ENCODE measurements around the gene NFATC1.

The NFATC1 gene

GRCh38 chr18:79512461-79513380 is 117.0 kb downstream of the NFATC1 start:
- peaks cover 5 to 30% (median 27%) of the 10 kb centered on the region in 4 experiments for H3K4me1 ChIP-seq (ENCODE audit: control extremely low read depth in 1 of 4, control insufficient read depth in 4 of 4, insufficient read depth in 4 of 4, low read length in 3 of 4)
- no peak overlapping the region for H3K4me3 ChIP-seq (ENCODE audit: control insufficient read depth in 1 of 7, extremely low read depth in 1 of 7, insufficient read depth in 4 of 7, low read depth in 2 of 7, low read length in 6 of 7)
- H3K9me3 ChIP-seq (ENCODE audit: control extremely low read depth in 1 of 5, control insufficient read depth in 4 of 5, insufficient read depth in 2 of 5, low read depth in 1 of 5, low read length in 4 of 5) = no peaks in the 10 kb centered on the region
- H3K27me3 ChIP-seq (replicated peaks in 2 of 5; ENCODE audit: control insufficient read depth in 4 of 5, insufficient read depth in 5 of 5, low read length in 4 of 5) = no peaks in the 10 kb centered on the region
- CTCF ChIA-PET = interaction anchor here (1.4 to 1.8 kb wide), 2 partner anchors 10 to 133 kb away, joined by 4 to 6 read pairs; no protein-coding TSS in a partner anchor
- DNase-seq = peak in 1 of 3 donors; percentile 20
- H3K27ac ChIP-seq (ENCODE audit: insufficient read depth in 1 of 2, low read depth in 1 of 2, low read length in 2 of 2, poor library complexity in 1 of 2, severe bottlenecking in 2 of 2) = no peak overlapping the region
- peaks cover 0 to 23% (median 14%) of the 10 kb centered on the region in 4 experiments for H3K36me3 ChIP-seq (ENCODE audit: control insufficient read depth in 4 of 4, insufficient read depth in 4 of 4, low read length in 3 of 4)
- whole genome bisulfite sequencing (ENCODE audit: insufficient coverage) = 94% methylated on average over 49 of the region's 54 CpGs
- POLR2A ChIA-PET = no interaction called here

GRCh38 chr18:79513381-79514081 is 117.8 kb downstream of the NFATC1 start:
- Histone ChIP-seq H3K4me3 (ENCODE audit: control insufficient read depth in 1 of 7, extremely low read depth in 1 of 7, insufficient read depth in 4 of 7, low read depth in 2 of 7, low read length in 6 of 7) (no peak overlapping the region), H3K36me3 (ENCODE audit: control insufficient read depth in 4 of 4, insufficient read depth in 4 of 4, low read length in 3 of 4) (peaks cover 0 to 23% (median 14%) of the 10 kb centered on the region in 4 experiments), H3K9me3 (ENCODE audit: control extremely low read depth in 1 of 5, control insufficient read depth in 4 of 5, insufficient read depth in 2 of 5, low read depth in 1 of 5, low read length in 4 of 5) (no peaks in the 10 kb centered on the region), H3K27ac (ENCODE audit: insufficient read depth in 1 of 2, low read depth in 1 of 2, low read length in 2 of 2, poor library complexity in 1 of 2, severe bottlenecking in 2 of 2) (no peak overlapping the region), H3K4me1 (ENCODE audit: control extremely low read depth in 1 of 4, control insufficient read depth in 4 of 4, insufficient read depth in 4 of 4, low read length in 3 of 4) (peaks cover 5 to 29% (median 27%) of the 10 kb centered on the region in 4 experiments), H3K27me3 (replicated peaks in 2 of 5; ENCODE audit: control insufficient read depth in 4 of 5, insufficient read depth in 5 of 5, low read length in 4 of 5) (no peaks in the 10 kb centered on the region)
- WGBS (ENCODE audit: insufficient coverage) = 96% methylated on average over 36 of the region's 36 CpGs
- DNase-seq = no peak
- ChIA-PET POLR2A (no interaction called here), CTCF (interaction anchor here (1.4 to 1.8 kb wide), 2 partner anchors 10 to 134 kb away, joined by 4 to 6 read pairs; no protein-coding TSS in a partner anchor)

GRCh38 chr18:79515331-79515730 is 119.6 kb downstream of the NFATC1 start:
- no peak overlapping the region for H3K4me3 ChIP-seq (ENCODE audit: control insufficient read depth in 1 of 7, extremely low read depth in 1 of 7, insufficient read depth in 4 of 7, low read depth in 2 of 7, low read length in 6 of 7)
- H3K36me3 ChIP-seq (ENCODE audit: control insufficient read depth in 4 of 4, insufficient read depth in 4 of 4, low read length in 3 of 4) = peaks cover 0 to 21% (median 14%) of the 10 kb centered on the region in 4 experiments
- H3K27me3 ChIP-seq (replicated peaks in 2 of 5; ENCODE audit: control insufficient read depth in 4 of 5, insufficient read depth in 5 of 5, low read length in 4 of 5) = no peaks in the 10 kb centered on the region
- peaks cover 0 to 25% (median 23%) of the 10 kb centered on the region in 4 experiments for H3K4me1 ChIP-seq (ENCODE audit: control extremely low read depth in 1 of 4, control insufficient read depth in 4 of 4, insufficient read depth in 4 of 4, low read length in 3 of 4)
- POLR2A ChIA-PET = no interaction called here
- H3K9me3 ChIP-seq (ENCODE audit: control extremely low read depth in 1 of 5, control insufficient read depth in 4 of 5, insufficient read depth in 2 of 5, low read depth in 1 of 5, low read length in 4 of 5) = no peaks in the 10 kb centered on the region
- H3K27ac ChIP-seq (ENCODE audit: insufficient read depth in 1 of 2, low read depth in 1 of 2, low read length in 2 of 2, poor library complexity in 1 of 2, severe bottlenecking in 2 of 2) = no peak overlapping the region
- DNase-seq = no peak
- CTCF ChIA-PET = interaction anchor here (1.0 to 4.0 kb wide), 5 partner anchors 8 to 134 kb away, joined by 3 to 19 read pairs (median 4); no protein-coding TSS in a partner anchor
- 100% methylated on average over 1 of the region's 8 CpGs for WGBS (ENCODE audit: insufficient coverage)

- Histone ChIP-seq H3K4me1 (ENCODE audit: control extremely low read depth in 1 of 4, control insufficient read depth in 4 of 4, insufficient read depth in 4 of 4, low read length in 3 of 4) (peaks cover 0 to 31% (median 26%) of the 10 kb centered on the region in 4 experiments), H3K27ac (ENCODE audit: insufficient read depth in 1 of 2, low read depth in 1 of 2, low read length in 2 of 2, poor library complexity in 1 of 2, severe bottlenecking in 2 of 2) (no peak overlapping the region), H3K4me3 (ENCODE audit: control insufficient read depth in 1 of 7, extremely low read depth in 1 of 7, insufficient read depth in 4 of 7, low read depth in 2 of 7, low read length in 6 of 7) (no peak overlapping the region), H3K27me3 (replicated peaks in 2 of 5; ENCODE audit: control insufficient read depth in 4 of 5, insufficient read depth in 5 of 5, low read length in 4 of 5) (no peaks in the 10 kb centered on the region), H3K36me3 (ENCODE audit: control insufficient read depth in 4 of 4, insufficient read depth in 4 of 4, low read length in 3 of 4) (peaks cover 0 to 21% (median 14%) of the 10 kb centered on the region in 4 experiments), H3K9me3 (ENCODE audit: control extremely low read depth in 1 of 5, control insufficient read depth in 4 of 5, insufficient read depth in 2 of 5, low read depth in 1 of 5, low read length in 4 of 5) (no peaks in the 10 kb centered on the region)
- no peak for DNase-seq
- ChIA-PET CTCF (interaction anchor here (1.3 to 4.0 kb wide), 4 partner anchors 8 to 119 kb away, joined by 3 to 19 read pairs (median 4); no protein-coding TSS in a partner anchor), POLR2A (interaction anchor here (1.5 kb wide), 1 partner anchor 8 kb away, joined by 9 read pairs; no protein-coding TSS in a partner anchor)
- WGBS (ENCODE audit: insufficient coverage) = 97% methylated on average over 18 of the region's 22 CpGs
Observed at GRCh38 chr18:79515944-79516351, 120.2 kb downstream of the NFATC1 start.

GRCh38 chr18:79516441-79516931 is 120.8 kb downstream of the NFATC1 start:
- no peak for DNase-seq
- H3K27ac ChIP-seq (ENCODE audit: insufficient read depth in 1 of 2, low read depth in 1 of 2, low read length in 2 of 2, poor library complexity in 1 of 2, severe bottlenecking in 2 of 2) = no peak overlapping the region
- POLR2A ChIA-PET = interaction anchor here (1.5 kb wide), 1 partner anchor 9 kb away, joined by 9 read pairs; no protein-coding TSS in a partner anchor

GRCh38 chr18:79517341-79517740 is 121.6 kb downstream of the NFATC1 start:
- CTCF ChIA-PET = interaction anchor here (0.9 to 4.0 kb wide), 5 partner anchors 10 to 138 kb away, joined by 3 to 19 read pairs (median 4); no protein-coding TSS in a partner anchor
- no peaks in the 10 kb centered on the region for H3K27me3 ChIP-seq (replicated peaks in 2 of 5; ENCODE audit: control insufficient read depth in 4 of 5, insufficient read depth in 5 of 5, low read length in 4 of 5)
- H3K36me3 ChIP-seq (ENCODE audit: control insufficient read depth in 4 of 4, insufficient read depth in 4 of 4, low read length in 3 of 4) = peaks cover 0 to 15% (median 11%) of the 10 kb centered on the region in 4 experiments
- no peak overlapping the region for H3K4me3 ChIP-seq (ENCODE audit: control insufficient read depth in 1 of 7, extremely low read depth in 1 of 7, insufficient read depth in 4 of 7, low read depth in 2 of 7, low read length in 6 of 7)
- H3K4me1 ChIP-seq (ENCODE audit: control extremely low read depth in 1 of 4, control insufficient read depth in 4 of 4, insufficient read depth in 4 of 4, low read length in 3 of 4) = peaks cover 0 to 41% (median 29%) of the 10 kb centered on the region in 4 experiments
- peak in 1 of 3 donors; percentile 22 for DNase-seq
- POLR2A ChIA-PET = interaction anchor here (1.5 kb wide), 1 partner anchor 10 kb away, joined by 9 read pairs; no protein-coding TSS in a partner anchor
- no peaks in the 10 kb centered on the region for H3K9me3 ChIP-seq (ENCODE audit: control extremely low read depth in 1 of 5, control insufficient read depth in 4 of 5, insufficient read depth in 2 of 5, low read depth in 1 of 5, low read length in 4 of 5)
- no peak overlapping the region for H3K27ac ChIP-seq (ENCODE audit: insufficient read depth in 1 of 2, low read depth in 1 of 2, low read length in 2 of 2, poor library complexity in 1 of 2, severe bottlenecking in 2 of 2)
- 38% methylated on average over 12 of the region's 13 CpGs for WGBS (ENCODE audit: insufficient coverage)

More at GRCh38 chr18:79516441-79516931, 120.8 kb downstream of the NFATC1 start:
- H3K36me3 ChIP-seq (ENCODE audit: control insufficient read depth in 4 of 4, insufficient read depth in 4 of 4, low read length in 3 of 4) = peaks cover 0 to 18% (median 14%) of the 10 kb centered on the region in 4 experiments
- H3K4me1 ChIP-seq (ENCODE audit: control extremely low read depth in 1 of 4, control insufficient read depth in 4 of 4, insufficient read depth in 4 of 4, low read length in 3 of 4) = peaks cover 0 to 36% (median 27%) of the 10 kb centered on the region in 4 experiments
- no peaks in the 10 kb centered on the region for H3K9me3 ChIP-seq (ENCODE audit: control extremely low read depth in 1 of 5, control insufficient read depth in 4 of 5, insufficient read depth in 2 of 5, low read depth in 1 of 5, low read length in 4 of 5)
- CTCF ChIA-PET = interaction anchor here (0.9 to 4.0 kb wide), 5 partner anchors 9 to 120 kb away, joined by 3 to 19 read pairs (median 3); no protein-coding TSS in a partner anchor
- WGBS (ENCODE audit: insufficient coverage) = 97% methylated on average over 11 of the region's 20 CpGs
- no peaks in the 10 kb centered on the region for H3K27me3 ChIP-seq (replicated peaks in 2 of 5; ENCODE audit: control insufficient read depth in 4 of 5, insufficient read depth in 5 of 5, low read length in 4 of 5)
- H3K4me3 ChIP-seq (ENCODE audit: control insufficient read depth in 1 of 7, extremely low read depth in 1 of 7, insufficient read depth in 4 of 7, low read depth in 2 of 7, low read length in 6 of 7) = no peak overlapping the region
